Measurements from ENCODE around the gene PAGR1.
"Not testable (repeated sequence)": the region's sequence is repeated elsewhere in the genome, so short reads cannot be mapped to it uniquely, and the experiment has no call there.

The PAGR1 gene

DNA sequence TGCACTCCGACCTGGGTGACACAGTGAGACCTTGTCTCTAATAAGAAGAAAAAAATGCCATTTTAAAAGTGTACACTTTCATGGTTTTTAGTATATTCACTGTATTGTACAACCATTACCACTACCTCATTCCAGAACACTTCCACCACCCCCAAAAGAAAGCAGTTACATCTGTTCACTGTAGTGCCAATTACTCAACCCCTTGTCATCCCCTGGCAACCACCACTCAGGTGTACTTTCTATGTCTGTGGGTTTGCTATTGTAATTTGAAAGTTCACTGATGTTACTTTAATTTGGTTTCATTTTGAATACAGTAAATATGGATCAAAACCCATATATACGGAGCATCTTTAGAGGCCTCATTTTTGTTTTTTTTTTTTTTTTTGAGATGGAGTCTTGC is 31.8 kb upstream of the PAGR1 start:
- H3K4me2 ChIP-seq (ENCODE audit: low read depth, low read length, poor library complexity, severe bottlenecking), result no peak overlapping the region
- H3K9me2 ChIP-seq (replicated peaks; ENCODE audit: insufficient read depth, low read length), result no peaks in the 10 kb centered on the region
- peaks cover 4% of the 10 kb centered on the region; the same call in 1 of the 2 replicates for H3F3A ChIP-seq (ENCODE audit: insufficient read depth)
- H3K27ac ChIP-seq (ENCODE audit: low read depth, low read length), result no peak overlapping the region
- no peaks in the 10 kb centered on the region for H3K9me3 ChIP-seq (ENCODE audit: insufficient read depth, low read length)
- no peaks in the 10 kb centered on the region for H3K27me3 ChIP-seq (ENCODE audit: low read length)
- TF ChIP-seq CTCF (IDR thresholded peaks at IDR 0.05; ENCODE audit: insufficient read depth, low read length, poor library complexity, severe bottlenecking) (no peak), EZH2phosphoT487 (conservative IDR thresholded peaks at IDR 0.05; ENCODE audit: low read length) (no peak)
- H3K79me2 ChIP-seq (ENCODE audit: insufficient read depth, low read length), result no peaks in the 10 kb centered on the region
- H3K4me3 ChIP-seq (ENCODE audit: insufficient read depth, low read length, poor library complexity, severe bottlenecking), result no peak overlapping the region
- no peaks in the 10 kb centered on the region for H3K36me3 ChIP-seq (ENCODE audit: low read length)
- H3K9ac ChIP-seq (ENCODE audit: low read length), result no peak overlapping the region
- no peak overlapping the region for H2AFZ ChIP-seq (ENCODE audit: low read depth, low read length, severe bottlenecking)
- no peaks in the 10 kb centered on the region for H4K20me1 ChIP-seq (ENCODE audit: low read depth, low read length)

DNA sequence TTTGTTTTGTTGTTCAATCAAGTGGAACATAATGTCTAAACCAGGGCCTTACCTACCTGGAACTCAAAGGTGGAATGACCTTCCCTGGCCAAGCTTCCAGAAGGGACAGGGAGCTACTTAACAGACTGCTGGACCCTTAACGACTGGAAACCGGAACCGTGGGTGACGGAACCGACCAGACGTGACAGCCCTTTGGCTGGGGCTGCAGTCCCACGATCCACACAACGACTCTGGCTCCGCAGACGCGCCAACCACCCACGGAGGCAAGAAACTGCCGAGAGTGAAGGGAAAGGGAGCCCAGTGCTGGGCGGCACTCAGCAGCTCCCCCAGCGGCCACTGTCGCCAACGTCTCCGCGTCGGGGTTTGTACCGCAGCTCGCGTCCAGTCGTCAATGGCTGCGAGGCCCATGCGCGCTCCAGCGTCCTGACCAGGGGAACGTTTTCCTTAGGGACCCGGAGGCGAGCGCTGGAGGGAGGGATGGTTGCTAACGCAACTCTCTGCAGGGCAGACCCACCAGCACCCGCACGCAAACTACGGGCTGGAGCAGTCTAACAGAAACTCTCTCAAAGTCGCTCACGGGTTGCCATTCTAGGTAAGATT is 31.0 kb upstream of the PAGR1 start:
- TF ChIP-seq EZH2phosphoT487 (conservative IDR thresholded peaks at IDR 0.05; ENCODE audit: low read length) (no peak), CTCF (IDR thresholded peaks at IDR 0.05; ENCODE audit: insufficient read depth, low read length, poor library complexity, severe bottlenecking) (peak; percentile 68)
- no peaks in the 10 kb centered on the region for H3K9me2 ChIP-seq (replicated peaks; ENCODE audit: insufficient read depth, low read length)
- peaks cover 4% of the 10 kb centered on the region; the same call in 1 of the 2 replicates for H3F3A ChIP-seq (ENCODE audit: insufficient read depth)
- H3K36me3 ChIP-seq (ENCODE audit: low read length), result no peaks in the 10 kb centered on the region
- no peaks in the 10 kb centered on the region for H3K9me3 ChIP-seq (ENCODE audit: insufficient read depth, low read length)
- H3K27ac ChIP-seq (ENCODE audit: low read depth, low read length), result no peak overlapping the region
- no peak overlapping the region for H3K4me3 ChIP-seq (ENCODE audit: insufficient read depth, low read length, poor library complexity, severe bottlenecking)
- peak overlapping the region; percentile 29 for H3K4me2 ChIP-seq (ENCODE audit: low read depth, low read length, poor library complexity, severe bottlenecking)
- no peaks in the 10 kb centered on the region for H3K79me2 ChIP-seq (ENCODE audit: insufficient read depth, low read length)
- H3K9ac ChIP-seq (ENCODE audit: low read length), result no peak overlapping the region
- no peaks in the 10 kb centered on the region for H3K27me3 ChIP-seq (ENCODE audit: low read length)
- no peaks in the 10 kb centered on the region for H4K20me1 ChIP-seq (ENCODE audit: low read depth, low read length)
- H2AFZ ChIP-seq (ENCODE audit: low read depth, low read length, severe bottlenecking), result peak overlapping the region; percentile 95

- H3K9ac ChIP-seq (ENCODE audit: low read length); H3K9me3 ChIP-seq (ENCODE audit: insufficient read depth, low read length); H3F3A ChIP-seq (ENCODE audit: insufficient read depth); H3K27me3 ChIP-seq (ENCODE audit: low read length); H4K20me1 ChIP-seq (ENCODE audit: low read depth, low read length); H3K4me2 ChIP-seq (ENCODE audit: low read depth, low read length, poor library complexity, severe bottlenecking); H3K27ac ChIP-seq (ENCODE audit: low read depth, low read length); H3K9me2 ChIP-seq (replicated peaks; ENCODE audit: insufficient read depth, low read length); H3K36me3 ChIP-seq (ENCODE audit: low read length); H2AFZ ChIP-seq (ENCODE audit: low read depth, low read length, severe bottlenecking); H3K4me3 ChIP-seq (ENCODE audit: insufficient read depth, low read length, poor library complexity, severe bottlenecking): not testable (repeated sequence)
- H3K79me2 ChIP-seq (ENCODE audit: insufficient read depth, low read length), result peaks cover 16% of the 10 kb centered on the region
Measured at GRCh38 chr16:29787155-29787554, 28.8 kb upstream of the PAGR1 start.

DNA sequence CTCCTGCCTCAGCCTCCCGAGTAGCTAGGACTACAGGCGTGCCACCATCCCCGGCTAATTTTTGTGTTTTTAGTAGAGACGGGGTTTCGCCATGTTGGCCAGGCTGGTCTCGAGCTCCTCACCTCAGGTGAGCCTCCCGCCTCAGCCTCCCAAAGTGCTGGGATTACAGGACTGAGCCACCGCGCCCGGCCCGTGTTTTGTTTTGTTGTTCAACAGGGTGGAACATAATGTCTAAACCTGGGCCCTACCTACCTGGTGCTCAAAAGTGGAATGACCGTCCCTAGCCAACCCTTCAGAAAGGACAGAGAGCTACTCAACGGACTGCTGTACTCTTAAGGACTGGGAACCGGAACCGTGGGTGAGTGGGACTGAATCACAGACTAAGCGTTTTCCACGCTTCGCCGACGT is 26.2 kb upstream of the PAGR1 start:
- peaks cover 7% of the 10 kb centered on the region; the same call in 1 of the 2 replicates for H3K36me3 ChIP-seq (ENCODE audit: low read length)
- H4K20me1 ChIP-seq (ENCODE audit: low read depth, low read length), result peaks cover 7% of the 10 kb centered on the region; the same call in 1 of the 2 replicates
- H3K9me2 ChIP-seq (replicated peaks; ENCODE audit: insufficient read depth, low read length), result no peaks in the 10 kb centered on the region
- peak overlapping the region; percentile 71 for H3K4me2 ChIP-seq (ENCODE audit: low read depth, low read length, poor library complexity, severe bottlenecking)
- peak overlapping the region; percentile 60 for H3K27ac ChIP-seq (ENCODE audit: low read depth, low read length)
- peak overlapping the region; percentile 99 for H3K9ac ChIP-seq (ENCODE audit: low read length)
- H3K79me2 ChIP-seq (ENCODE audit: insufficient read depth, low read length), result peaks cover 42% of the 10 kb centered on the region
- H3F3A ChIP-seq (ENCODE audit: insufficient read depth), result peaks cover 4% of the 10 kb centered on the region; the same call in 1 of the 2 replicates
- H2AFZ ChIP-seq (ENCODE audit: low read depth, low read length, severe bottlenecking), result peak overlapping the region; percentile 84
- H3K27me3 ChIP-seq (ENCODE audit: low read length), result no peaks in the 10 kb centered on the region
- TF ChIP-seq EZH2phosphoT487 (conservative IDR thresholded peaks at IDR 0.05; ENCODE audit: low read length), result no peak
- TF ChIP-seq CTCF (IDR thresholded peaks at IDR 0.05; ENCODE audit: insufficient read depth, low read length, poor library complexity, severe bottlenecking), result no peak
- no peaks in the 10 kb centered on the region for H3K9me3 ChIP-seq (ENCODE audit: insufficient read depth, low read length)
- peak overlapping the region; percentile 67 for H3K4me3 ChIP-seq (ENCODE audit: insufficient read depth, low read length, poor library complexity, severe bottlenecking)
